Sigmoid colon (tissue), 3 donors: ENCODE results near the gene F13A1.

Source experiments
- CTCF ChIP-seq, 4 experiments: fragments of 450-650 bp in 3 of 4; fragments of 200-600 bp in 1 of 4; IDR thresholded peaks; one replicate each; pipeline ENCODE4 v1.5.1; 2016 to 2019; ENCODE audit warnings: antibody characterized with exemption in 4 of 4, mild to moderate bottlenecking in 3 of 4, moderate library complexity in 2 of 4
- POLR2A ChIP-seq, 2 donors: fragments of 450-650 bp; IDR thresholded peaks; one replicate each; pipeline ENCODE4 v1.6.1; 2016; ENCODE audit warnings: antibody characterized with exemption in 2 of 2, mild to moderate bottlenecking in 2 of 2, moderate library complexity in 2 of 2

- TF ChIP-seq CTCF (IDR thresholded peaks at IDR 0.05) (no peak), POLR2A (IDR thresholded peaks at IDR 0.05) (no peak)
These were observed 36.7 kb downstream of the F13A1 start for GRCh38 chr6:6283746-6284145.
